ENCODE results near the gene TPM2. TPM values are rescaled to one million over a fixed set of nuclear protein-coding genes. Genes with fewer than 3 reads are reported as not detected.

The TPM2 gene
- total and polyA plus RNA-seq, 4 experiments from 2014 or later, result 0.79 to 79.6 (median 72.6) TPM; not detected in 1

DNA sequence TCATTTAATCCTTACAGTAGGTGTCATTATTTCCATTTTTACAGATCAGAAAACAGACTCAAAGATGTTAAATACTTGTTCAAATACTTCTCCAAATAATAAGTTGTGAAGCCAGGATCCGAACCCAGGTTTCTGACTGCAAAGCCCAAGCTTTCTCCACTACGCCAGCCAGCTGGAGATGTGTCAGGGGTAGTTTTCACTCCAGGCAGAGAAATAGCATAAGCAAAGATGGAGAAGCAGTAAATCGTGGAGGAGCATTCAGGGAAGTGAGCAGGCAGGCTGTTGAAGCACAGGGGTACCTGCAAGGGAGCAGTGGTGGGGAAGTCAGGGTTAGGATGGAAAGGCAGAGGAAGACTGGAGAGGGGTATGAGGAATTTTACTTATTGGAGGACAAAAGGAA lies 39.4 kb upstream of the TPM2 start:
- no peak for DNase-seq
- H3K27me3 Mint-ChIP-seq, result no peaks in the 10 kb centered on the region
- Histone ChIP-seq H3K36me3 (ENCODE audit: insufficient read depth, low read length) (peaks cover 35% of the 10 kb centered on the region), H3K4me1 (ENCODE audit: insufficient read depth, low read length) (peaks cover 68% of the 10 kb centered on the region), H3K27ac (ENCODE audit: low read depth, low read length) (peak overlapping the region; percentile 43), H3K27me3 (ENCODE audit: insufficient read depth, low read length) (no peaks in the 10 kb centered on the region), H3K4me3 (ENCODE audit: low read length in 2 of 2) (peak overlapping the region; percentile 34 to 60), H3K9me3 (ENCODE audit: control insufficient read depth in 1 of 2, low read length in 2 of 2) (no peaks in the 10 kb centered on the region)
- H3K36me3 Mint-ChIP-seq, result peaks cover 20 to 36% of the 10 kb centered on the region in 2 donors
- no peak overlapping the region for H3K27ac Mint-ChIP-seq
- POLR2A ChIA-PET (ENCODE audit: partially characterized antibody), result interaction anchor here (0.9 to 6.5 kb wide), 14 partner anchors 12 to 125 kb away, joined by 3 to 174 read pairs (median 6); partner anchors contain the start of genes CCDC107, GBA2, HINT2 and RGP1
- H3K4me1 Mint-ChIP-seq, result peaks cover 7 to 27% (median 21%) of the 10 kb centered on the region in 4 donors
- CTCF ChIA-PET (ENCODE audit: partially characterized antibody), result interaction anchor here (1.2 to 14.6 kb wide), 14 partner anchors 18 to 153 kb away, joined by 3 to 249 read pairs (median 13); partner anchors contain the start of genes ARHGEF39, CCDC107, GBA2 and RGP1
- no peak overlapping the region for H3K4me3 Mint-ChIP-seq
- no peaks in the 10 kb centered on the region for H3K9me3 Mint-ChIP-seq
- intact Hi-C loops (cut with micrococcal nuclease), result loop anchor here (2.0 kb wide), 1 partner anchor 32 kb away; no protein-coding TSS in a partner anchor

DNA sequence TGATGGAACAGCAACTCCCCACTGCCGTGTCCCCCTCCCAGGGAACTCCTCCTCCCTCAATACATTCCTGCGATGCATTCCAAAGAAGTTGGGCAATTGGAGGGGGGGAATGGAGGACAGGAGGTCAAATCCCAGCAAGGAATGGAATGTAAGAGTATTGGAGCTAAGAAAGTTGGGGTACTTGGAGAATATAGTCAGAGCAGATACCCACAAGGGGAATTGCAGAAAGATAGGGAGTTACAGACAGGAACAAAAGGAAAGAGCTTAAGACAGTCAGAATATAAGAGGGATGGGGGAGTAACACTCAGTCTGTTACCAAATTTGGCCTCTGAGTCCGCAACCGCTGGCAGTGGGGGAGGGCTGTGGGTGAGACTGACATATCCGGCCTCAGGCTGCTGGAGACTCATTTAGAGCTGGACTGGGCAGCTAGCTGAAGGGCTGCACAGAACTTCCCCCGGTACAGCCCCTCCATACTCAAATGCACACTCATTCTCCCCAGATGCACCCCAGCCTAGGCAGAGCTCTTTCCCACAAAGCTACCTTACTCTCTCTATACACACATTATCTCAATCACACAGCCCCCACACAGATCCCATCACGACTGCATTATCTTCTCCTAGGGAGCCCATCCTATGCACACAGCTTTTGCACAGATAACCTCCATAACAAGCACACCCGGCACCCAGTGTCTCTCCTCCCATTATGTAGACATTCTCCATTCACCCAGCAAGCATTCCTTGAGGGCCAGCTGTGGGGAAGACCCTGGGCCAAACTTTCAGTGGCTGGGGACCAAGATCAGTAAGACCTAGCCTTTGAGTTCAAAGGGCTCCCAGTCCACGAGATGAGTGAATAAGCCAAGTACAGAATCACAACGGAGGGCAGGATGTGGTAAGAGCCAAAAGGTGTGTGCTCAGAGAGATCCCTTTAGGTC lies 38.6 kb upstream of the TPM2 start:
- peaks cover 61% of the 10 kb centered on the region for H3K4me1 ChIP-seq (ENCODE audit: insufficient read depth, low read length)
- no peaks in the 10 kb centered on the region for H3K9me3 Mint-ChIP-seq
- intact Hi-C loops (cut with micrococcal nuclease), result loop anchor here (2.0 kb wide), 1 partner anchor 32 kb away; no protein-coding TSS in a partner anchor
- no peaks in the 10 kb centered on the region for H3K27me3 Mint-ChIP-seq
- H3K9me3 ChIP-seq (ENCODE audit: control insufficient read depth in 1 of 2, low read length in 2 of 2), result no peaks in the 10 kb centered on the region
- peaks cover 5 to 24% (median 17%) of the 10 kb centered on the region in 4 donors for H3K4me1 Mint-ChIP-seq
- H3K27ac Mint-ChIP-seq, result no peak overlapping the region
- POLR2A ChIA-PET (ENCODE audit: partially characterized antibody), result interaction anchor here (0.6 to 6.5 kb wide), 17 partner anchors 11 to 124 kb away, joined by 3 to 174 read pairs (median 5); partner anchors contain the start of genes CCDC107, GBA2, HINT2 and RGP1
- no peak overlapping the region for H3K4me3 Mint-ChIP-seq
- peaks cover 26 to 43% of the 10 kb centered on the region in 2 donors for H3K36me3 Mint-ChIP-seq
- no peaks in the 10 kb centered on the region for H3K27me3 ChIP-seq (ENCODE audit: insufficient read depth, low read length)
- peaks cover 43% of the 10 kb centered on the region for H3K36me3 ChIP-seq (ENCODE audit: insufficient read depth, low read length)
- H3K4me3 ChIP-seq (ENCODE audit: low read length in 2 of 2), result peak overlapping the region; percentile 19 to 26
- DNase-seq, result peak; percentile 37 to 71 (median 45)
- peak overlapping the region; percentile 33 for H3K27ac ChIP-seq (ENCODE audit: low read depth, low read length)
- CTCF ChIA-PET (ENCODE audit: partially characterized antibody), result interaction anchor here (0.6 to 14.6 kb wide), 21 partner anchors 8 to 154 kb away, joined by 3 to 249 read pairs (median 6); partner anchors contain the start of genes ARHGEF39, CCDC107, GBA2 and RGP1

DNA sequence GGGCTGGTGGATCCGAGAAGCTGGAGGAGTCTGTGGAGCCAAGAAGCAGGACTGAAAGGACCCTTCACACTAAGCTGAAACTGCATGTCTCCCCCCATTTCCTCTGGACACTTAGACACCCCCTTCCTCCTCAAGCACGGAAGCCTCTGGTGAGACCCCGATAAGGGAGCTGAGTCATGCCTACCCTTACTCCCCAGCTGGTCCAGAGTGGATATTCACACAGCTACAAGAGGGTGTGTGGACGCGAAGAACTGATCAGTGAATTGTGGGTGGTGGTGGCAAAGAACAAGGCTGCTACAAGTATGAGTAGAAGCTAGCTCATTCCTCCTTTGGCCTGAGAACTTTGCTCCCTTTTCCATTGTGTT lies 37.9 kb upstream of the TPM2 start:
- no peaks in the 10 kb centered on the region for H3K9me3 Mint-ChIP-seq
- peaks cover 5 to 20% (median 12%) of the 10 kb centered on the region in 4 donors for H3K4me1 Mint-ChIP-seq
- Histone ChIP-seq H3K27me3 (ENCODE audit: insufficient read depth, low read length) (no peaks in the 10 kb centered on the region), H3K36me3 (ENCODE audit: insufficient read depth, low read length) (peaks cover 47% of the 10 kb centered on the region), H3K4me1 (ENCODE audit: insufficient read depth, low read length) (peaks cover 54% of the 10 kb centered on the region), H3K27ac (ENCODE audit: low read depth, low read length) (peak overlapping the region; percentile 33), H3K4me3 (ENCODE audit: low read length in 2 of 2) (peak overlapping the region; percentile 19 to 26), H3K9me3 (ENCODE audit: control insufficient read depth in 1 of 2, low read length in 2 of 2) (no peaks in the 10 kb centered on the region)
- peaks cover 31 to 42% of the 10 kb centered on the region in 2 donors for H3K36me3 Mint-ChIP-seq
- no peak overlapping the region for H3K4me3 Mint-ChIP-seq
- POLR2A ChIA-PET (ENCODE audit: partially characterized antibody), result interaction anchor here (0.6 to 6.5 kb wide), 12 partner anchors 11 to 122 kb away, joined by 3 to 174 read pairs (median 6); partner anchors contain the start of genes CCDC107, GBA2, RGP1 and RMRP
- no peak for DNase-seq
- H3K27ac Mint-ChIP-seq, result peak overlapping the region in 1 of 7 donors; percentile 9
- CTCF ChIA-PET (ENCODE audit: partially characterized antibody), result interaction anchor here (1.1 to 14.6 kb wide), 15 partner anchors 9 to 124 kb away, joined by 3 to 249 read pairs (median 10); partner anchors contain the start of genes ARHGEF39, CCDC107, GBA2 and RGP1
- intact Hi-C loops (cut with micrococcal nuclease), result loop anchor here (2.0 kb wide), 1 partner anchor 31 kb away; no protein-coding TSS in a partner anchor
- H3K27me3 Mint-ChIP-seq, result no peaks in the 10 kb centered on the region

DNA sequence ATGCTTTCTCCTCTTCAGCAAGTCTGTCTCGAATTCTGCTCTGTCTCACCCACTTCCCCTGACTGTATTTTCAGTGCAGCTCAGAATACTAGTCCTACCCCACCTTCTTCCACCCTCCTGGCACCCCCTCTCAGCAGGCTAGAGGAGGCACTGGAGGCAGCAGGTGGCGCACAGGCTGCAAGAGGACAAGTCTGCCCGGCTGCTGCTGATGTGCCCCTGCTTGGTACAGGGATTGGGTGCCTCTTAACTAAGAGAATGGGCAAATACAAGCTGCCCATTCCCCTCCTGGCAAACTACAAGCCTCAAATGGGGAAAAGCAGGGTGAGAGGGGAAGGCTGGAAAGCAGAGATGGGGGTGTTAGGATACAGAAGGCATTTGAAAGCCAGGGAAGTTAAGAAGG lies 37.2 kb upstream of the TPM2 start:
- H3K9me3 Mint-ChIP-seq, result no peaks in the 10 kb centered on the region
- H3K27me3 Mint-ChIP-seq, result no peaks in the 10 kb centered on the region
- CTCF ChIA-PET (ENCODE audit: partially characterized antibody), result interaction anchor here (0.7 to 14.6 kb wide), 10 partner anchors 9 to 123 kb away, joined by 3 to 249 read pairs (median 12); partner anchors contain the start of genes CCDC107, GBA2, RGP1 and RMRP
- peaks cover 54% of the 10 kb centered on the region for H3K36me3 ChIP-seq (ENCODE audit: insufficient read depth, low read length)
- peak in 3 of 5 donors; percentile 15 to 53 (median 16) for DNase-seq
- no peaks in the 10 kb centered on the region for H3K27me3 ChIP-seq (ENCODE audit: insufficient read depth, low read length)
- peak overlapping the region in 5 of 8 donors; percentile 47 to 74 (median 67) for H3K4me3 Mint-ChIP-seq
- H3K4me3 ChIP-seq (ENCODE audit: low read length in 2 of 2), result no peak overlapping the region
- H3K9me3 ChIP-seq (ENCODE audit: control insufficient read depth in 1 of 2, low read length in 2 of 2), result no peaks in the 10 kb centered on the region
- POLR2A ChIA-PET (ENCODE audit: partially characterized antibody), result interaction anchor here (0.9 to 6.5 kb wide), 4 partner anchors 9 to 79 kb away, joined by 3 to 174 read pairs (median 6); partner anchors contain the start of gene SIT1
- intact Hi-C loops (cut with micrococcal nuclease), result no loop called here
- peaks cover 0 to 20% (median 13%) of the 10 kb centered on the region in 4 donors for H3K4me1 Mint-ChIP-seq
- peaks cover 52% of the 10 kb centered on the region for H3K4me1 ChIP-seq (ENCODE audit: insufficient read depth, low read length)
- peak overlapping the region in 5 of 7 donors; percentile 84 to 89 (median 88) for H3K27ac Mint-ChIP-seq
- H3K36me3 Mint-ChIP-seq, result peaks cover 38 to 45% of the 10 kb centered on the region in 2 donors
- H3K27ac ChIP-seq (ENCODE audit: low read depth, low read length), result peak overlapping the region; percentile 33

DNA sequence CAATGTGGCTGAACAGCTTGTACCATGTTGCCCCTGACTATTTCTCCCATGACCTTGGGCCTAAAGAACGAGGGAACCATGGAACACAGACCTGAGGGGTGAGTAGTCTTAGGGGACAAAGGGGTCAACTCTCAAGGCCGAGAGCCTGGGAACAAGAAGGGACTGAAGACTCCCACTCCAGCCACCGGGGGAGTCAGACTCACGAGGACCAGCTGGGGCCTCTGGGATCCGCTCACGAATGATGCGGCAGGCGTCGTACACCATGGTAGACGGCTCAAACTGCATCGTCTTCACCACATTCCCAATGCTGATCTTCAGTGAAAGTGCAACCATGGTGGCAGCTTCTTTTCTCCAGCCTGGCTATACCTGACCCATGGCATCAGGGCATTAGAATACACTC lies 35.6 kb upstream of the TPM2 start:
- intact Hi-C loops (cut with micrococcal nuclease), result no loop called here
- Mint-ChIP-seq H3K4me3 (no peak overlapping the region), H3K9me3 (no peaks in the 10 kb centered on the region), H3K27ac (peak overlapping the region in 2 of 7 donors; percentile 15 to 35), H3K4me1 (peaks cover 3 to 15% (median 10%) of the 10 kb centered on the region in 4 donors), H3K36me3 (peaks cover 47 to 59% of the 10 kb centered on the region in 2 donors), H3K27me3 (no peaks in the 10 kb centered on the region)
- CTCF ChIA-PET (ENCODE audit: partially characterized antibody), result interaction anchor here (1.3 to 9.3 kb wide), 3 partner anchors 10 to 30 kb away, joined by 3 to 118 read pairs (median 8); no protein-coding TSS in a partner anchor
- DNase-seq, result no peak
- POLR2A ChIA-PET (ENCODE audit: partially characterized antibody), result interaction anchor here (0.6 to 0.7 kb wide), 2 partner anchors 10 to 15 kb away, joined by 3 to 4 read pairs; no protein-coding TSS in a partner anchor
- H3K27me3 ChIP-seq (ENCODE audit: insufficient read depth, low read length), result no peaks in the 10 kb centered on the region
- H3K4me3 ChIP-seq (ENCODE audit: low read length in 2 of 2), result no peak overlapping the region
- no peak overlapping the region for H3K27ac ChIP-seq (ENCODE audit: low read depth, low read length)
- no peaks in the 10 kb centered on the region for H3K9me3 ChIP-seq (ENCODE audit: control insufficient read depth in 1 of 2, low read length in 2 of 2)
- peaks cover 70% of the 10 kb centered on the region for H3K36me3 ChIP-seq (ENCODE audit: insufficient read depth, low read length)
- H3K4me1 ChIP-seq (ENCODE audit: insufficient read depth, low read length), result peaks cover 39% of the 10 kb centered on the region

DNA sequence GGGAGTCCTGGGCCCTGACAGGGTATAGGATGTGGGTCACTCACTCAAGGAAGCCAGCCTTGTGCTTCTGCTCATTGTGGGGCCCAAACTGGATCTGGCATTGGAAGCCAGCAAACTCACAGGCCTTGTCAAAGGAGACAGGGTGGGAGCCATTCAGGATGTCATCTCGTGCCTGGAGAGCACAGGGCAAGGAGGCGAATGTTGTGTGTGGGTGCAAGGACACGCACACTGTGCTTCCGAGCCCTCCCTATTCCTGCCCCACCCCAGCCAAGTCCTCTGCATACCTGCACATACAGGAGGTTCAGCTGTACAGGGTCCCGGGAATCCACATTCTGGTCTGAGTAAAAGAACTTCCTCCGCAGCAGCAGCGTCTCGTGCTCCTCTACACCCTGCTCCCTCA lies 34.2 kb upstream of the TPM2 start:
- peaks cover 84% of the 10 kb centered on the region for H3K36me3 ChIP-seq (ENCODE audit: insufficient read depth, low read length)
- ChIA-PET CTCF (ENCODE audit: partially characterized antibody) (interaction anchor here (1.6 kb wide), 2 partner anchors 27 to 76 kb away, joined by 3 to 6 read pairs; no protein-coding TSS in a partner anchor), POLR2A (ENCODE audit: partially characterized antibody) (no interaction called here)
- DNase-seq, result no peak
- peaks cover 55 to 73% of the 10 kb centered on the region in 2 donors for H3K36me3 Mint-ChIP-seq
- peak overlapping the region in 3 of 7 donors; percentile 47 to 85 (median 71) for H3K27ac Mint-ChIP-seq
- H3K4me3 ChIP-seq (ENCODE audit: low read length in 2 of 2), result no peak overlapping the region
- H3K9me3 ChIP-seq (ENCODE audit: control insufficient read depth in 1 of 2, low read length in 2 of 2), result no peaks in the 10 kb centered on the region
- H3K4me3 Mint-ChIP-seq, result no peak overlapping the region
- H3K27me3 Mint-ChIP-seq, result no peaks in the 10 kb centered on the region
- intact Hi-C loops (cut with micrococcal nuclease), result no loop called here
- H3K27me3 ChIP-seq (ENCODE audit: insufficient read depth, low read length), result no peaks in the 10 kb centered on the region
- no peak overlapping the region for H3K27ac ChIP-seq (ENCODE audit: low read depth, low read length)
- peaks cover 3 to 15% (median 8%) of the 10 kb centered on the region in 4 donors for H3K4me1 Mint-ChIP-seq
- peaks cover 24% of the 10 kb centered on the region for H3K4me1 ChIP-seq (ENCODE audit: insufficient read depth, low read length)
- H3K9me3 Mint-ChIP-seq, result no peaks in the 10 kb centered on the region
